Brain microvascular endothelial cell (primary cell): ENCODE data around the gene RPS15.

Source experiments
- DNase-seq: peaks from one replicate; pipeline ENCODE4 v3.0.0-alpha.2; 2020
- H3K27ac ChIP-seq: fragments of 250-450 bp; sonication (Bioruptor Pico); 2 replicates; pipeline ENCODE4 v1.5.1; 2020; ENCODE audit warnings: mild to moderate bottlenecking, moderate library complexity
- H3K27me3 ChIP-seq: fragments of 250-450 bp; sonication (Bioruptor Pico); replicated peaks from 2 replicates; pipeline ENCODE4 v1.5.1; 2020; ENCODE audit warnings: mild to moderate bottlenecking
- H3K36me3 ChIP-seq: fragments of 250-450 bp; sonication (Bioruptor Pico); replicated peaks from 2 replicates; pipeline ENCODE4 v1.5.1; 2020; ENCODE audit warnings: mild to moderate bottlenecking
- H3K4me3 ChIP-seq: 2 replicates; pipeline ENCODE4 v1.5.1; 2011; ENCODE audit warnings: low read depth, mild to moderate bottlenecking, control low read depth, low read length, moderate library complexity
- CTCF ChIP-seq: IDR thresholded peaks from 2 replicates; pipeline ENCODE4 v1.5.1; 2011; ENCODE audit warnings: low read depth, mild to moderate bottlenecking, moderate library complexity, low read length, control low read depth, inconsistent platforms; ENCODE audit errors: missing control alignments
- in situ Hi-C: cut with HindIII; loops from 2 replicates; pipeline ENCODE4 v1.10.0; 2017; ENCODE audit warnings: low sequenced_read_pairs, low pct_ligation_motif_present

RPS15 gene

GRCh38 chr19:1438035-1438932 is at the start of gene RPS15:
Gene RPS15, plus strand, starts transcription at chr19:1438396. Its CDS starts 30 bp downstream, at chr19:1438426.
- H3K4me3 ChIP-seq: peak within 1 kb of the TSS; percentile 89
- in situ Hi-C loops: no loop called here
- peak; percentile 85 for DNase-seq
- H3K27ac ChIP-seq: peak within 1 kb of the TSS; percentile 93
- TF ChIP-seq CTCF: peak; percentile 96
- H3K27me3 ChIP-seq: no peaks in the 10 kb centered on the region
- H3K36me3 ChIP-seq: peaks cover 55% of the 10 kb centered on the region

DNA sequence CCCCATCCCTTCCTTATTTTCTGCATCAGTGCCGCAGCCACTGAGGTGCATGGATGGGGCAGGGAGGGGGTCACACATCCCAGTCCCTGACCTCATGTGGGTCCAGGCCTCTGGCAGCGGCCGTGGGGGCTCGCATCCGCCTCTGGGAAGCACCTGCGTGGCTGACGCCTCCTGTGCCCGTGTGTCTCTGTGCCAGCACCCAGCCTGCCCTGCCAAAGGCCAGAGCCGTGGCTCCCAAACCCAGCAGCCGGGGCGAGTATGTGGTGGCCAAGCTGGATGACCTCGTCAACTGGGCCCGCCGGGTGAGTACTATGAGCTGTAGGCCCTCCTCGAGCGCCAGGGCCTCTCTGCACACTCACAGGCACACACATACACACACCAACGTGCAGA is 49.6 kb upstream of the RPS15 start:
- H3K27ac ChIP-seq: no peak overlapping the region
- no peak for DNase-seq
- in situ Hi-C loops: no loop called here
- H3K27me3 ChIP-seq: no peaks in the 10 kb centered on the region
- no peak for TF ChIP-seq CTCF
- H3K36me3 ChIP-seq: peaks cover 38% of the 10 kb centered on the region
- no peak overlapping the region for H3K4me3 ChIP-seq

GRCh38 chr19:1389033-1389940 is 48.9 kb upstream of the RPS15 start:
- peaks cover 40% of the 10 kb centered on the region for H3K36me3 ChIP-seq
- no peak for TF ChIP-seq CTCF
- DNase-seq: no peak
- in situ Hi-C loops: no loop called here
- no peaks in the 10 kb centered on the region for H3K27me3 ChIP-seq
- H3K4me3 ChIP-seq: no peak overlapping the region
- H3K27ac ChIP-seq: no peak overlapping the region

GRCh38 chr19:1390890-1391423 is 47.2 kb upstream of the RPS15 start:
- no peak for TF ChIP-seq CTCF
- H3K4me3 ChIP-seq: no peak overlapping the region
- no peak overlapping the region for H3K27ac ChIP-seq
- peaks cover 40% of the 10 kb centered on the region for H3K36me3 ChIP-seq
- in situ Hi-C loops: no loop called here
- no peaks in the 10 kb centered on the region for H3K27me3 ChIP-seq
- DNase-seq: no peak

- no peak for TF ChIP-seq CTCF
- H3K36me3 ChIP-seq: peaks cover 40% of the 10 kb centered on the region
- no peak overlapping the region for H3K27ac ChIP-seq
- in situ Hi-C loops: no loop called here
- no peak for DNase-seq
- H3K27me3 ChIP-seq: no peaks in the 10 kb centered on the region
- no peak overlapping the region for H3K4me3 ChIP-seq
These were observed 45.8 kb upstream of the RPS15 start for GRCh38 chr19:1392407-1392806.
